GM13977 (cell line): ENCODE measurements around the gene UTF1.
"Not testable (repeated sequence)": the region's sequence is repeated elsewhere in the genome, so short reads cannot be mapped to it uniquely, and the experiment has no call there.

ENCODE experiments used
- DNase-seq: peaks from one replicate; pipeline ENCODE4 v3.0.0; 2012; ENCODE audit warnings: low spot score
- in situ Hi-C: fragments of 300-500 bp; cut with MboI; formaldehyde crosslinking; loops from one replicate; pipeline ENCODE4 v1.12.0; 2022; ENCODE audit warnings: low sequenced_read_pairs, low pct_unique_long_range_greater_than_20kb, mixed read lengths, inconsistent platforms; ENCODE audit not compliant: unreplicated experiment
- TF ChIP-seq, protein P1 (sequence below): IDR thresholded peaks from 2 replicates; pipeline ENCODE4 v1.5.1; 2012; ENCODE audit warnings: mild to moderate bottlenecking, control low read depth; ENCODE audit not compliant: insufficient read depth; ENCODE audit errors: extremely low read depth, missing control alignments

Gene UTF1

DNA sequence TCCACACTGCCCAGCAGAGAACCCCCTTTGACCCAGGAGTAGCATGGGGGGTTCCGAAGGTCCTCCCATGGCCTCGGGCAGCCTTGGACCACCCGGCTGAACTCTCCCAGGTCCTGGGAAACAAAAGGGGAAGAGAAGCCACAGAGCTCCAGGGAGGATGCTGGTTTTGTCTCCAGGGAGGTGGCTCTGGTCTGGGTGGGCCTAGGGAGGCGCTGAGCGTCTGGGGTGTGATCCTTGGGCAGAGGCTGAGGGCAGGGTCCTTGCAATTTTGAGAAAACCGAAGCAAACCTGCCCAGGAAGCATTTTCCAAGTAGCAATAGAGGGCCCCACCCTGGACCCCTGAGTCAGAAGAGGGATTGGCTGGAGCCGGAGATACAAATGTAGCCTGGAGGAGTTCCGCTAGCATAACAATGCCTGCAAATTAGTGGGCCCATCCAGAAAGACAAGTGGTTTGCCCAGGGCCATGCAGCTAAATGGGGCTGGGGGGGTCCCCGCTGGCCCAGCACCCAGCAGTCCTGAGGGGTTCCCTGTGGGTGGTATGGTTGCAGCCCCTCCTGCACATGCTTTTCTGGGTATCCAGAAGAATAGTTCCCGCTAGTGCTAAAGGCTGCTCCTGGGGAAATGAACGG lies 2.0 kb downstream of the UTF1 start:
- in situ Hi-C loops: no loop called here
- TF ChIP-seq, protein P1, sequence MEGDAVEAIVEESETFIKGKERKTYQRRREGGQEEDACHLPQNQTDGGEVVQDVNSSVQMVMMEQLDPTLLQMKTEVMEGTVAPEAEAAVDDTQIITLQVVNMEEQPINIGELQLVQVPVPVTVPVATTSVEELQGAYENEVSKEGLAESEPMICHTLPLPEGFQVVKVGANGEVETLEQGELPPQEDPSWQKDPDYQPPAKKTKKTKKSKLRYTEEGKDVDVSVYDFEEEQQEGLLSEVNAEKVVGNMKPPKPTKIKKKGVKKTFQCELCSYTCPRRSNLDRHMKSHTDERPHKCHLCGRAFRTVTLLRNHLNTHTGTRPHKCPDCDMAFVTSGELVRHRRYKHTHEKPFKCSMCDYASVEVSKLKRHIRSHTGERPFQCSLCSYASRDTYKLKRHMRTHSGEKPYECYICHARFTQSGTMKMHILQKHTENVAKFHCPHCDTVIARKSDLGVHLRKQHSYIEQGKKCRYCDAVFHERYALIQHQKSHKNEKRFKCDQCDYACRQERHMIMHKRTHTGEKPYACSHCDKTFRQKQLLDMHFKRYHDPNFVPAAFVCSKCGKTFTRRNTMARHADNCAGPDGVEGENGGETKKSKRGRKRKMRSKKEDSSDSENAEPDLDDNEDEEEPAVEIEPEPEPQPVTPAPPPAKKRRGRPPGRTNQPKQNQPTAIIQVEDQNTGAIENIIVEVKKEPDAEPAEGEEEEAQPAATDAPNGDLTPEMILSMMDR: no peak
- DNase-seq: no peak

DNA sequence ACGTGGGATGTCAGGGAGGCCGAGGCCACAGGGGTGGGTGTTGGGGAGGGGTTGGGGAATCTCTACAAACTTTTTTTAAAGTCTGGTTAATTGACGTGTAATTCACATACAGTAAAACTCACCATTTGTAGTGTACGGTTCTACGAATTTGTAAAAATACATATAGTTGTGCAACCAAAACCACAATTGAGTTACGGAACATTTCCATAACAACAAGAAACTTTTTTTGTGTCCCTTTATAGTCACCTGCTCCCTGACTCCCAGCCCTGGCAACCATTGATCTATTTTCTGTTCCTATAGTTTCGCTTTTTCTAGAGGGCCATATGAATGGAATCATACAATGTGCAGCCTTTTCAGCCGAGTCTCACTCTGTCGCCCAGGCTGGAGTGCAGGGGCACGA lies 4.8 kb downstream of the UTF1 start:
- in situ Hi-C loops, DNase-seq: not testable (repeated sequence)

DNA sequence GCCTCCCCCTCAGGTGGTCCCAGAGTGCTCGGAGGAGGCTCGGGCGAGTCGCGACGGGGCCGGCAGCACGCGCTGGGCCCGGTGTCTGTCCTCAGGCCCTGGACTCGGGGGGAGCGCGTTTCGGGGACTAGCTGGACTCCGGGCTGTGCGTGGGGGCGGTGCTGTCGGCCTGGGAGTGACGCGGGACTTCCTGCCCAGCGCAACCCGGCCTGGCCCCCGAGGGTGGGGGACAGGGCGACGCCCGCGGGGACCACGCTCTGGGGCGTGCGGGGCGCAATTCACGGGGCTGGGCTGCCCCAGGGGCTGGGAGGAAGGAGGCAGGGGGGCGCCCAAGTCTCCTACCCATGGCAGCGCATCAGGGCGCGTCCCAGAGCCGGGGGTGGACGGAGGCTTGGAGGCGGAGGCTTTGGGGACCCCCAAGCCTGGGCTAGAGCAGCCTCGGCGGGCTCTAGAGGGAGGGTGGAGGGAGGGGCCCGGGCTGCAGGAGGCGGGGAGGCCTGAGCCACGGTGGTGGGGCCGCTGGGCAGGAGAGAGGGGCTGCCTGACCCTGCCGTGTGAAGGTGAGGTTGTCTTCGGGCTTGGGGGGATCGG lies 5.3 kb downstream of the UTF1 start:
- no peak for DNase-seq
- in situ Hi-C loops: no loop called here
- TF ChIP-seq, protein P1: no peak

DNA sequence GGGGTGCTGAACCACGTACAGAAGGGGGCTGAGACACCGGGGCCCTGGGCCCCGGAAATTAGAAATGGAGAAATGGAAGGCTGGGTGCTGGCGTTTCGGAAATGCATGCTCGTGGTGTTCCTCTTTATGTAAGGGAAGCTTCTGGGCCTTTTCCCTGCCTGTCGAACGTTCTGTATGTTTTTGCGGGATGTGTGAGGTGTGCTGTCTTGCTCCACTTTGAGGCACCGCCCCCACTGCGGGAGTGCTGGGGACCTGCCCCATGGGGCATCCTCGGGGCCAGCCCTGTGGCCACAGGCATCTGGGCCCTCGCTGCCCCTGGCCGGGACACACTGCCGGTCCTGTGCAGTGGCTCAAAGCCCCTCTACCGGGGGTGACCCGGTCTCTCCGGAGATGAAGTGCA lies 5.9 kb downstream of the UTF1 start:
- in situ Hi-C loops: no loop called here
- TF ChIP-seq, protein P1: no peak

DNA sequence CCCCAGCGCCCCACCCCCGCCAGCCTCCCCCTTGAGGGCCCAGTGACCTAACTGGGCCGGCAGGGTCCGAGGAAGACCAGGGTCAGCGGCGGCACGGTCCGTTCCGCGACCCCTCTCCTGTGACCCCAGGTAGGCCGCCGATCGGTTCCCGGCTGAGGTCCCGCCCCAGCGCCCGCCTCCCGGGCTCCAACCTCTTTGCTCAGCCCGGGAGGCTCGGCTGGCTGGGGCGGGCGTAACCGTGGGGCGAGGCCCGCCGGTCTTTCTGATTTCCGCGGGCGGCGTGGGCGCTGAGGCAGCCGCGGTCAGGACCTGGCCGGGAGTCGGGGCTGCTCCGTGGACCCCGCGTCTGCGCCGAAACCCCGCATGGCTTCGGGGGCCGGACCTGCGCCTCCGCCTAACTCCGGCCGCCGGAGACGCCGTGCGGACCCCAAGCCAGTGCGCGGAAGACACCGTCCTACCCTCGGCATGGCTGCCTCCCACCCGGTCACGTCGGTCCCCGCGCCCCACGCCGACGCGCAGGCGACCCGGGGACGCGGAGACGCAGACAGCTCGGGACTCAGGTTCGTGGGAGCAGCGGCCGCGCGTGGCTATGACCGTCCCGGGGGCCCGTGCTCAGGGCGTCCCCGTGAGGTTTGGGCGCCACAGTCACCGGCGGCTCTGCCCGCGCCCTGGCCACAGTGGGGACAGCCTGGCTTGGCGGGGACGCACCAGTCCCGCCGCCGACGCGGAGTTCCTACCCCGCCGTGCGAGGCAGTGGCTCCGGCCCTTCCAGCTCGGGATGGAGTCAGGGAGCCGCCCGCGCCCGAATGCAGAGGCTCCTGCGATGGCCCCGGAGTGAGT lies 6.6 kb downstream of the UTF1 start:
- TF ChIP-seq, protein P1: no peak
- in situ Hi-C loops: no loop called here
- DNase-seq: no peak

More for the DNA sequence above, 5.9 kb downstream of the UTF1 start:
- no peak for DNase-seq

DNA sequence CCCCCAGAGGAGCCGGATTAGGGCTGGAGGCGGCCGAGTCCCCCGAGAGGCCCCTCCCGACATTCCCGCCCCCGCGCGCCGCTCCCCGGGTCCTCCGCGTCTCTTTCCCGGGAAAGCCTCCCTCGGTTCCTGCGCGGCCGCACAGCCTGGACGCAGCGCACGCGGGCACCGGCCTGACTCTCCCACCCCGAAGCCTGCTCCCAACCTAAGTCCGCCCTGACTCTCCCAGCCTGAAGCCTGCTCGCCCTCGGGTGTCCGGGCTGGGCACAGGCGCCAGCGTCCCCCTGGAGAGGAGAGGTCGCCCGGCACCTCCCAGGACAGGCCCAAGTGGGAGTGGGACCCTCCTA lies 7.2 kb downstream of the UTF1 start:
- in situ Hi-C loops: no loop called here
- no peak for DNase-seq
- TF ChIP-seq, protein P1: no peak
